HG03469 (cell line): ENCODE measurements around the gene HDAC7.

Source experiments
- ATAC-seq: cut with Tn5 transposase; IDR thresholded peaks from one replicate; pipeline ENCODE4 v1.9.1; 2021; ENCODE audit warnings: mild to moderate bottlenecking, moderate library complexity, moderate number of reproducible peaks; ENCODE audit not compliant: unreplicated experiment

The HDAC7 gene

DNA sequence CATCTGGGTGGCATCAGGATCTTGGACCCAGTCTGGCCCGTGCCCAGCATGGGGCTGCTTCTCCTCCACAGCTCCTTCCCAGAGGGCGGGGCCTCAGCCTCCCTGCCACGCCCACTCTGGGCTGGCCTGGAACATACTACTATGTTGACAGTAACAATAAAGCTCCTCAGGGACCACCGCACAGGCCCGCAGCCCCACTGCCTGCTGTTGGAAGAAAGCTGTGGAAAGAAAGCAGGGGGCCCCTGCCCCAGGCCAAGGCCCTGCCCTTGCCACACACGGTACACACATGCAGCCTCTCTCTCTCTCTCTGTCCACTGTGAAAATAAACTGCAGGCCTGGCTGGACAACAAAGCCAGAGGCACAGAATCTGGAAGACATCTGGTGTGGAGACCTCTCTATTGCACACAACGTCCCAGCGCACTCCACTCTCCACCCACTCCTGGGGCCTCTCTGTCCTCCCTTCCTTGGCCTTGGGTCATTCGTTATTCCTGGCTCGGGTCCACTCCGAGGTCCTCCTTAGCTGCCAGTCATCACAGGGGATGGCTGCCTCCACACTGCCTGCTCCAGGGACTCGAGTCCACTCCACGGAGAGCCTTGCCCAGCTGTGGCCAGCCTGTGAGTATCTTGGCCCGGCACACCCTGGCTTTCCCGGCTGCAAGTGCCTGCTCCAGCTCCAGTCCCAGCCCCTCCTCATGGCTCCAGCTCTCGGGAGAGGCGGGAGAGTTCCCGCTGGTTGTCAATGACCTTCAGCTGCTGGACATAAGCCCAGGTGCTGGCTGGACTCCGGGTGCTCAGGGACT is 82.6 kb downstream of the HDAC7 start:
- no peak for ATAC-seq

DNA sequence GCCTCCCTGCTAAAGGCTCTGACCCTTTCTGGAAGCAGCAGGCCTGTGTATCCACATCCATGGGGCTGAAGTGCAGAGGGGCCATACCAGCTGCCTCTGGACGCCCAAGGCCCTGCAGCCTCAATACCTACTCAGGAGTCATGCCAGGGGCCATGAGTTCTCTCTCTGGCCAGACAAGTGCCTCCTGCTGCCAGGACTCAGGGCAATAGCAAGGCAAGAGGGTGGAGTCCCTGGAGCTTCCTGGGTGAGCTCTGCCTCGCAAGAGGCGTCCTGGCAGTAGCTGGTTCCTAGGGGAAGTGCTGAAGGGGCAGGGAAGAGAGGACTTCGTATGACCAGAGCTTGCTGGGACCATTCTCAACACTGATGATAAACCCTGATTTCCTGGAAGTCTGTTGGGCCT is 83.5 kb downstream of the HDAC7 start:
- no peak for ATAC-seq

DNA sequence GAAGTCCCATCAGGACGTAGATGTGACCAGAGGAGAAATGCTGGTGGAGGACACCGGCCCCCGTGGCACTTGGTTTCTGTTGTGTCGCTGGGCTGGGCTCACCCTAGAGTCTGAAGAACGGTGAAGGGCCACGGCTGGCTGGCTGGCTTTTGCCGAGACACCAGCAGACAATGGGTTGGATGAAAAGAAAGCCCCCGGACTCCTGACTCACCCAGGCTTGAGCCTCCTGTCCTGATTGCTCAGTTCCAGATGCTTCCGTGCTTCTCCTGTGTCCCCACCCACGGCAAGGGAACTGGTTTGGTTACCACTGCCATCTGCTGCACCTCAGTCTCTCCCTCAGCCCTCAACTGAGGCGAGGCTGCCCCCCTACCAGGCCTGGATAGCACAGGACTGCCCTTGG is 84.1 kb downstream of the HDAC7 start:
- no peak for ATAC-seq

DNA sequence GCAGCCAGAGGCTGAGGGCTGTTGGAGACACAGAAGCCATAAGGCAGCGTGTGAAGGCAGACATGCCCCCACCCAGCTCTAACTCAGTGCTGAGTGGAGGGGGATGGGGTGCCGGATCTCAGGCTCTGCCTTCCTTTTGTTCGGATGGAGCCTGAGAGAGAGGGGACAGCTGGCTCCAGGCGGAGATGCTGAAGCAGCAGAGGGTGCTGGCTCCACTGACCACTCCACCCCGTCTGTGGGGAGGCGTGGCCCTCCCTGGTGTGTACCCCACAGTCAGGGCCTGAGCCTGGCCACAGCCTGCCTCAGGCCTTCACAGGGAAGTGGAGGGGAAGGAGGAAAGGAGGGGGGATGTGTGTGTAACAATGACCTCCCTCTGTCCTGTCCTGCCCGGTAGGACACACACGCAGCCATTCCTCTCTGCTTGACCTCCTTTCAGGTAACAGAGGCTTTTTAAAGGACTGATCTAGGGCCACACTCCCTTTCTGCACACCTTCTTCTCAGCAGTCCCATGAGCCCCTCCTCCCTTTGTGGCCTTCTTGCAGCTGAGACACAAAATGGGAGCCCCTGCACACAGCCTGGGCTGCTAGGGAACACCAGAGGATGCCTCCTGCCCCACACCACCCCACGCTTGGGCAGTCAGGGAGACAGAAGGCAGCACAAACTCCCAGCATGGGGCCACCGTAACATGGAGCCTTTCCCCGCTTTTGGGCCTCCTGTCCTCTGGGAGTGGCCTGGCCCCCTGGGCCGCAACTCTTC is 84.8 kb downstream of the HDAC7 start:
- ATAC-seq: no peak

DNA sequence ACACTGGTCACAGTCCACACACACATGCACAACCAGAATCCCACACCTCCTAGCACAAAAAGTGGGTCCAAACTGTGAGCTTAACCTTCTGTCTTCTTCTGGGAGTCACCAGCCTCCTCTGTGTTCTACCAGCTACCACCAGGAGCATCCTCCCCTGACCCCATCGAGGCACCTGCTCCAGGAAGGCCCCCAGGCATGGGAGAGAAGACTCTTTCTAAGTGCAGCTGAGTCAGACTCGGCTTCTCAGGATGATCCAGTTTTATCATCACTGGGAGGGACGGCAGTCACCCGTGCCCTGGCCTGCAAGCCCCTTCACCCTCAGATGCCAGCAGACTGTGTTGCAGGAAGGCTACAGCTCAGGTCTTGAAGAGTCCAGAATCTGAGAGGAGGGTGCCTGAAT is 86.6 kb downstream of the HDAC7 start:
- no peak for ATAC-seq
